HepG2 (cell line): ENCODE data around the gene ELP1. TPM values are rescaled to one million over a fixed set of nuclear protein-coding genes. Genes with fewer than 3 reads are reported as not detected.

Source experiments
- ARNT ChIP-seq: fragments of 450-650 bp; IDR thresholded peaks from 2 replicates; pipeline ENCODE4 v1.6.1; 2017
- ATF5 ChIP-seq: sonication (generic); formaldehyde crosslinking; IDR thresholded peaks from 2 replicates; pipeline ENCODE4 v1.4.0; 2020; ENCODE audit warnings: mild to moderate bottlenecking, low read depth, missing genetic modification reagents
- CBX2 ChIP-seq, 2 experiments: fragments of 200-600 bp in 1 of 2; sonication (generic); formaldehyde crosslinking in 1 of 2; IDR thresholded peaks; 2 replicates each; pipeline versions ENCODE4 v1.7.0 to v1.8.1; 2018 to 2022; ENCODE audit warnings: low read depth in 2 of 2, low read length in 1 of 2, mild to moderate bottlenecking in 1 of 2, missing genetic modification reagents in 1 of 2
- KDM1A ChIP-seq: IDR thresholded peaks from 2 replicates; pipeline ENCODE4 v1.6.1; 2016; ENCODE audit warnings: missing compliant biosample characterization
- MAZ ChIP-seq, 2 experiments: sonication (generic) in 1 of 2; formaldehyde crosslinking in 1 of 2; IDR thresholded peaks; 2 replicates each; pipeline versions ENCODE4 v1.5.0 to v1.6.1; 2012 to 2020; ENCODE audit warnings: low read depth in 2 of 2, mild to moderate bottlenecking in 2 of 2, borderline replicate concordance in 1 of 2, improper control_type of control experiment in 1 of 2, low read length in 1 of 2, missing genetic modification reagents in 1 of 2, moderate library complexity in 1 of 2
- NFKBIZ ChIP-seq: IDR thresholded peaks from 2 replicates; pipeline ENCODE4 v1.6.1; 2018; ENCODE audit warnings: missing genetic modification reagents, missing compliant biosample characterization
- NRL ChIP-seq: sonication (generic); formaldehyde crosslinking; IDR thresholded peaks from 2 replicates; pipeline ENCODE4 v1.5.0; 2020; ENCODE audit warnings: missing genetic modification reagents, mild to moderate bottlenecking, moderate library complexity, borderline replicate concordance
- SCMH1 ChIP-seq: sonication (generic); formaldehyde crosslinking; IDR thresholded peaks from 2 replicates; pipeline ENCODE4 v1.9.0; 2021; ENCODE audit warnings: missing genetic modification reagents, mild to moderate bottlenecking, borderline replicate concordance
- SP2 ChIP-seq: sonication (generic); formaldehyde crosslinking; IDR thresholded peaks from 2 replicates; pipeline ENCODE4 v1.5.1; 2020; ENCODE audit warnings: mild to moderate bottlenecking, missing genetic modification reagents
- TCF7L2 ChIP-seq: IDR thresholded peaks from 2 replicates; pipeline ENCODE4 v1.6.1; 2011; ENCODE audit warnings: mild to moderate bottlenecking, low read depth, low read length, moderate library complexity
- THAP9 ChIP-seq: sonication (generic); formaldehyde crosslinking; IDR thresholded peaks from 2 replicates; pipeline ENCODE4; 2020; ENCODE audit warnings: missing genetic modification reagents, mild to moderate bottlenecking, borderline replicate concordance
- XRCC5 ChIP-seq: fragments of 200-400 bp; formaldehyde crosslinking; optimal IDR thresholded peaks from 2 replicates; pipeline ENCODE3; 2017; ENCODE audit warnings: mild to moderate bottlenecking, low read length
- ZBTB1 ChIP-seq: sonication (generic); formaldehyde crosslinking; IDR thresholded peaks from 2 replicates; pipeline ENCODE4 v1.4.0; 2020; ENCODE audit warnings: missing genetic modification reagents, borderline replicate concordance
- ZNF142 ChIP-seq: sonication (generic); formaldehyde crosslinking; IDR thresholded peaks from 2 replicates; pipeline ENCODE4 v1.4.0; 2020; ENCODE audit warnings: missing genetic modification reagents
- ZNF326 ChIP-seq: sonication (generic); formaldehyde crosslinking; IDR thresholded peaks from 2 replicates; pipeline ENCODE4 v1.4.0; 2020; ENCODE audit warnings: missing genetic modification reagents, borderline replicate concordance
- ZNF503 ChIP-seq: sonication (generic); formaldehyde crosslinking; IDR thresholded peaks from 2 replicates; pipeline ENCODE4 v1.4.0; 2020; ENCODE audit warnings: missing genetic modification reagents
- ZNF564 ChIP-seq: sonication (generic); formaldehyde crosslinking; IDR thresholded peaks from 2 replicates; pipeline ENCODE4 v1.8.1; 2023; ENCODE audit warnings: mild to moderate bottlenecking, missing genetic modification reagents
- ZNF619 ChIP-seq: sonication (generic); formaldehyde crosslinking; IDR thresholded peaks from 2 replicates; pipeline ENCODE4 v1.4.0; 2020; ENCODE audit warnings: mild to moderate bottlenecking, missing genetic modification reagents
- polyA plus RNA-seq, 8 experiments: library from polyadenylated mRNA; depleted of rRNA in 3 of 8; stranded (reverse) in 7 of 8; unstranded in 1 of 8; fragments of >200 nt; fragmentation: Illumina TruSeq in 4 of 8; extraction: Trizol in 4 of 8; gene quantifications; 2 replicates each; pipeline versions ENCODE4 v1.2.1 to v1.2.3, GENCODE V29; 2011 to 2016; ENCODE audit warnings: low read depth in 4 of 8, missing spikeins in 1 of 8, mixed read lengths in 1 of 8; ENCODE audit not compliant: insufficient read depth in 1 of 8
- total RNA-seq, 5 experiments: library from RNA; depleted of rRNA; stranded (reverse); fragments of >200 nt; fragmentation: Illumina TruSeq; extraction: Trizol; gene quantifications; 2 replicates each; pipeline ENCODE4 v1.2.3, GENCODE V29; 2016; ENCODE audit warnings: low read depth in 1 of 5

Gene ELP1
- total and polyA plus RNA-seq, 2 of the 13 experiments (the other 11 are each of a cell fraction or from before 2014, with no cell fraction given): 157 to 275 TPM

- TF ChIP-seq MAZ (IDR thresholded peaks at IDR 0.05; ENCODE audit: borderline replicate concordance, low read depth, low read length): 0 out of 2 replicates have a peak, but pooled peaks have one; percentile 36
- TF ChIP-seq MAZ (CRISPR knock-in tag; IDR thresholded peaks at IDR 0.05; ENCODE audit: low read depth): peak; percentile 70
- no peak for TF ChIP-seq NRL (CRISPR knock-in tag)
- no peak for TF ChIP-seq ZNF326 (CRISPR knock-in tag)
- TF ChIP-seq ZNF503 (CRISPR knock-in tag): no peak
- no peak for TF ChIP-seq TCF7L2
- TF ChIP-seq SCMH1 (CRISPR knock-in tag): no peak
- 0 out of 2 replicates have a peak, but pooled peaks have one; percentile 27 for TF ChIP-seq ZNF564
- TF ChIP-seq CBX2 (IDR thresholded peaks at IDR 0.05; ENCODE audit: low read depth, low read length): no peak
- TF ChIP-seq CBX2 (CRISPR knock-in tag; IDR thresholded peaks at IDR 0.05; ENCODE audit: low read depth): no peak
- TF ChIP-seq ZNF142 (CRISPR knock-in tag): no peak
- TF ChIP-seq KDM1A (CRISPR knock-in tag): no peak
- no peak; the same call in 1 of the 2 replicates for TF ChIP-seq ZNF619 (CRISPR knock-in tag)
- no peak for TF ChIP-seq ARNT
- no peak for TF ChIP-seq THAP9
- TF ChIP-seq SP2 (CRISPR knock-in tag): no peak
- no peak for TF ChIP-seq ATF5 (CRISPR knock-in tag)
- TF ChIP-seq ZBTB1 (CRISPR knock-in tag): no peak
- peak; percentile 69 for TF ChIP-seq XRCC5
- no peak for TF ChIP-seq NFKBIZ
Observed at GRCh38 chr9:108869092-108869725, 64.7 kb downstream of the ELP1 start (continued).
